Smooth muscle cell (in vitro differentiated cells): ENCODE measurements around the gene SMG6. TPM values are rescaled to one million over a fixed set of nuclear protein-coding genes. Genes with fewer than 3 reads are reported as not detected.
"Not testable (repeated sequence)": the region's sequence is repeated elsewhere in the genome, so short reads cannot be mapped to it uniquely, and the experiment has no call there.

Experiments
- DNase-seq: peaks from one replicate; lab custom pipeline; 2025; ENCODE audit not compliant: unreplicated experiment; lab: John Stamatoyannopoulos, UW
- H2AFZ ChIP-seq: fragments of 200-600 bp; sonication (generic); 2 replicates; pipeline ENCODE4 v1.6.0; 2016; ENCODE audit warnings: antibody characterized with exemption, low read depth, mild to moderate bottlenecking
- H3F3A ChIP-seq: fragments of 200-600 bp; sonication (generic); 2 replicates; pipeline ENCODE4 v1.6.0; 2017; ENCODE audit warnings: antibody characterized with exemption, low read depth
- H3K27ac ChIP-seq: fragments of 200-600 bp; sonication (generic); 2 replicates; pipeline ENCODE4 v1.5.1; 2016; ENCODE audit warnings: low read depth, mild to moderate bottlenecking
- H3K27me3 ChIP-seq: fragments of 200-600 bp; sonication (generic); 2 replicates; pipeline ENCODE4 v1.6.1; 2016; ENCODE audit warnings: low read depth, mild to moderate bottlenecking
- H3K36me3 ChIP-seq: fragments of 200-600 bp; sonication (generic); 2 replicates; pipeline ENCODE4 v1.5.1; 2016; ENCODE audit warnings: low read depth
- H3K4me1 ChIP-seq: fragments of 200-600 bp; sonication (generic); 2 replicates; pipeline ENCODE4 v1.5.1; 2016; ENCODE audit warnings: low read depth
- H3K4me2 ChIP-seq: fragments of 200-600 bp; sonication (generic); 2 replicates; pipeline ENCODE4 v1.6.0; 2016; ENCODE audit warnings: mild to moderate bottlenecking
- H3K4me3 ChIP-seq: fragments of 200-600 bp; sonication (generic); 2 replicates; pipeline ENCODE4 v1.5.1; 2016; ENCODE audit warnings: mild to moderate bottlenecking
- H3K79me2 ChIP-seq: fragments of 200-600 bp; sonication (generic); 2 replicates; pipeline ENCODE4 v1.6.0; 2016; ENCODE audit warnings: low read depth, mild to moderate bottlenecking
- H3K9ac ChIP-seq: fragments of 200-600 bp; sonication (generic); 2 replicates; pipeline ENCODE4 v1.6.0; 2016; ENCODE audit warnings: low read depth
- H3K9me3 ChIP-seq: fragments of 200-600 bp; sonication (generic); replicated peaks from 2 replicates; pipeline ENCODE4 v1.5.1; 2016; ENCODE audit warnings: low read depth
- H4K20me1 ChIP-seq: fragments of 200-600 bp; sonication (generic); 2 replicates; pipeline ENCODE4 v1.6.0; 2016; ENCODE audit warnings: low read depth
- WGBS: methylation state at CpG from one replicate; pipeline ENCODE4 v1.1.7; 2016; ENCODE audit warnings: low lambda C conversion rate; 5-methylcytosine and 5-hydroxymethylcytosine counted together
- polyA plus RNA-seq: library from polyadenylated mRNA; unstranded; fragments of >200 nt; fragmentation: Nextera tagmentation; extraction: Ambion mirVana; gene quantifications from 2 replicates; pipeline ENCODE4 v1.2.1, GENCODE V29; 2016
- total RNA-seq: library from RNA; depleted of rRNA; stranded (reverse); fragments of >200 nt; gene quantifications from 2 replicates; pipeline ENCODE4 v1.2.3, GENCODE V29; 2014
- TF ChIP-seq, protein P1 (sequence below): fragments of 200-600 bp; sonication (generic); IDR thresholded peaks from 2 replicates; pipeline ENCODE4 v1.5.1; 2017; ENCODE audit warnings: borderline replicate concordance, mild to moderate bottlenecking, antibody characterized with exemption; ENCODE audit not compliant: insufficient read depth, poor library complexity, severe bottlenecking

SMG6 gene
- total and polyA plus RNA-seq, 2 experiments from 2014 or later = 10.6 to 21.4 TPM

DNA sequence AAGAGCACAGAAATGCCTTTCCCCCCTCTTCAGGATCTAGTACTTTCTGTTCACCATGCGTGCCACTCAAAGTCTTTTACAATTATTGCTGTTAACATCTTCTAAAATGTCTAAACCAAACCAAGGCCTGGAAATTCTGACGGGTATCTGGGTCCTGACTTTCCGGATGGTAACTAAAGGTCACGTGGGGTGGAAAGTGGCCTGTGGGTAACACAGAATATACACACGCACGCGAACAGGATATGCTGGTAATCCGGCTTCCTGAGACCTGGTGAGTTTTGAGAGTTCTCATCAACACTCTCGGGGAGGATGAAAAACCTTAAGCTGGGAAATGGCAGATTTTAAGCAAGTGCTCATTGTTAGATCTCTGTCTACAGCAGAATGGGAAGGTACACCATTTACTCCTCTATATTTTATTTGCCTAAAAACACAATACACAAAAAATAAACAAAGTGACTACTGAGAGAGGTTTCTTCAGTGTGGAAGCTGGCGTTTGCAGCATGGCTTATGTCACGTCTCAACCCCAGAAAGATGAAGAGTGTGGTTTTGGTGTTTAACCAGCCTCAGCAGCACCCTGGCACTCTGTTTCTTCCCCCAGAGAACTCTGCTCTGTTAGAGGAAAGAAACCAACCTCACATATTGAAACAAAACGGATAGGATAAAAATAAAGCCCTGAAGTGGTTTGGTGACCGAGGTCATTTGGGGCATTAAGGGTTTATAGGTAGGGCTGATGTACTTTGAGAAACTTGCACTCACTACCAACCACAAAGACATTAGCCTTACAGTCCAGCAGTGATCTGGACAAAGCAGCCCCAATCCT is 37.3 kb downstream of the SMG6 start:
- Histone ChIP-seq H3K27me3 (no peaks in the 10 kb centered on the region), H4K20me1 (peaks cover 53% of the 10 kb centered on the region), H2AFZ (no peak overlapping the region), H3F3A (no peaks in the 10 kb centered on the region), H3K36me3 (peaks cover 3% of the 10 kb centered on the region), H3K9me3 (no peaks in the 10 kb centered on the region), H3K79me2 (peaks cover 8% of the 10 kb centered on the region), H3K4me3 (no peak overlapping the region), H3K9ac (no peak overlapping the region), H3K4me2 (no peak overlapping the region), H3K4me1 (no peaks in the 10 kb centered on the region), H3K27ac (no peak overlapping the region)
- DNase-seq = no peak
- WGBS = 81% methylated on average over 13 of the region's 13 CpGs
- TF ChIP-seq, protein P1, sequence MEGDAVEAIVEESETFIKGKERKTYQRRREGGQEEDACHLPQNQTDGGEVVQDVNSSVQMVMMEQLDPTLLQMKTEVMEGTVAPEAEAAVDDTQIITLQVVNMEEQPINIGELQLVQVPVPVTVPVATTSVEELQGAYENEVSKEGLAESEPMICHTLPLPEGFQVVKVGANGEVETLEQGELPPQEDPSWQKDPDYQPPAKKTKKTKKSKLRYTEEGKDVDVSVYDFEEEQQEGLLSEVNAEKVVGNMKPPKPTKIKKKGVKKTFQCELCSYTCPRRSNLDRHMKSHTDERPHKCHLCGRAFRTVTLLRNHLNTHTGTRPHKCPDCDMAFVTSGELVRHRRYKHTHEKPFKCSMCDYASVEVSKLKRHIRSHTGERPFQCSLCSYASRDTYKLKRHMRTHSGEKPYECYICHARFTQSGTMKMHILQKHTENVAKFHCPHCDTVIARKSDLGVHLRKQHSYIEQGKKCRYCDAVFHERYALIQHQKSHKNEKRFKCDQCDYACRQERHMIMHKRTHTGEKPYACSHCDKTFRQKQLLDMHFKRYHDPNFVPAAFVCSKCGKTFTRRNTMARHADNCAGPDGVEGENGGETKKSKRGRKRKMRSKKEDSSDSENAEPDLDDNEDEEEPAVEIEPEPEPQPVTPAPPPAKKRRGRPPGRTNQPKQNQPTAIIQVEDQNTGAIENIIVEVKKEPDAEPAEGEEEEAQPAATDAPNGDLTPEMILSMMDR = no peak

DNA sequence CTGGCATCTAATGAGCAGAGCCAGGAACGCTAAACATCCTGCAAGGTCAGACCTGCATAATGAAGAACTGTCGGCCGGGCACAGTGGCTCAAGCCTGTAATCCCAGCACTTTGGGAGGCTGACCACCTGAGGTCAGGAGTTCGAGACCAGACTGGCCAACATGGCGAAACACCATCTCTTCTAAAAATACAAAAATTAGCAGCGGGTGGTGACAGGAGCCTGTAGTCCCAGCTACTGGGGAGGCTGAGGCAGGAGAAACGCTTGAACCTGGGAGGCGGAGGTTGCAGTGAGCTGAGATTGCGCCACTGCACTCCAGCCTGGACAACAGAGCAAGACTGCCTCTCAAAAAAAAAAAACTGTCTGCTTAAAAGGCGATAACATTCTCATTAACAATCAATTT is 38.4 kb downstream of the SMG6 start:
- not testable (repeated sequence) for H3K4me2 ChIP-seq, H3K9ac ChIP-seq, H3F3A ChIP-seq, H3K27me3 ChIP-seq, H3K4me1 ChIP-seq, H3K4me3 ChIP-seq, H3K9me3 ChIP-seq, H3K27ac ChIP-seq, DNase-seq, H3K36me3 ChIP-seq, H2AFZ ChIP-seq
- Histone ChIP-seq H4K20me1 (peaks cover 54% of the 10 kb centered on the region), H3K79me2 (peaks cover 13% of the 10 kb centered on the region)
- WGBS = 97% methylated on average over 10 of the region's 10 CpGs

DNA sequence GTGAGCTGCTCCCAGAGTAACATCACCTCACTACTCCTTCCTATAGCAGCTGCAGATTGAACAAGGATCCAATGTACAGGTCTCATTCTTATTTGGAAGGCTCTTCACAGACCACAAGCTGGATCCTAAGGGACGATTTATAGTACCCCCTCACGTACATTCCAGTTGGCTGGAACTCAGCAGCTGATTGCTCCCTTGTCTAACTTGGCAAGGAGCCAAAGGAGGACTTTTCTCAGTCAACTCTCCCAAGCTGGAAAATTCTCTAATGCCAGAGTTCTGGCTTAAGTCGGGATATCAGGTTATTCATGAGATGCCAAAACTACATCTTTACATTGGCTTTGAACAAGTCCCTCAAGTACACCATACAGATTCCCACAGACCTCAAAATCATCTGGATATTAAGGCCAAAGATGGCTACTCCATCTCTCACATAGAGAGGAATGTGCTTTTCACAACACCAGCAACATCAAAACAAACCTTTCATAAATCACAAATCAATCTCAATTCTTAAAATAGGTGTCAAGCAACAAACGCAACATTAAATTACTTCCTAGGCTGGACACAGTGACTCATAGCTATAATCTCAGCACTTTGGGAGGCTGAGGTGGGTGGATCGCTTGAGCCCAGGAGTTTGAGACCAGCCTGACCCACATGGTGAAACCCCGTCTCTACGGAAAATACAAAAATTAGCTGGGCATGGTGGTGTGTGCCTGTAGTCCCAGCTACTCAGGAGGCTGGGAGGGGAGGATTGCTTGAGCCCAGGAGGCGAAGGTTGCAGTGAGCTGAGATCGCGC is 39.3 kb downstream of the SMG6 start:
- H3F3A ChIP-seq = peaks cover 6% of the 10 kb centered on the region
- H3K4me3 ChIP-seq = no peak overlapping the region
- H3K27ac ChIP-seq = no peak overlapping the region
- peaks cover 14% of the 10 kb centered on the region for H3K79me2 ChIP-seq
- 68% methylated on average over 10 of the region's 10 CpGs for WGBS
- DNase-seq = no peak
- peaks cover 3% of the 10 kb centered on the region for H3K36me3 ChIP-seq
- H3K9me3 ChIP-seq = no peaks in the 10 kb centered on the region
- H3K9ac ChIP-seq = no peak overlapping the region
- H4K20me1 ChIP-seq = peaks cover 63% of the 10 kb centered on the region
- no peak overlapping the region for H2AFZ ChIP-seq
- no peaks in the 10 kb centered on the region for H3K4me1 ChIP-seq
- no peak overlapping the region for H3K4me2 ChIP-seq
- no peaks in the 10 kb centered on the region for H3K27me3 ChIP-seq
- TF ChIP-seq, protein P1 = no peak

DNA sequence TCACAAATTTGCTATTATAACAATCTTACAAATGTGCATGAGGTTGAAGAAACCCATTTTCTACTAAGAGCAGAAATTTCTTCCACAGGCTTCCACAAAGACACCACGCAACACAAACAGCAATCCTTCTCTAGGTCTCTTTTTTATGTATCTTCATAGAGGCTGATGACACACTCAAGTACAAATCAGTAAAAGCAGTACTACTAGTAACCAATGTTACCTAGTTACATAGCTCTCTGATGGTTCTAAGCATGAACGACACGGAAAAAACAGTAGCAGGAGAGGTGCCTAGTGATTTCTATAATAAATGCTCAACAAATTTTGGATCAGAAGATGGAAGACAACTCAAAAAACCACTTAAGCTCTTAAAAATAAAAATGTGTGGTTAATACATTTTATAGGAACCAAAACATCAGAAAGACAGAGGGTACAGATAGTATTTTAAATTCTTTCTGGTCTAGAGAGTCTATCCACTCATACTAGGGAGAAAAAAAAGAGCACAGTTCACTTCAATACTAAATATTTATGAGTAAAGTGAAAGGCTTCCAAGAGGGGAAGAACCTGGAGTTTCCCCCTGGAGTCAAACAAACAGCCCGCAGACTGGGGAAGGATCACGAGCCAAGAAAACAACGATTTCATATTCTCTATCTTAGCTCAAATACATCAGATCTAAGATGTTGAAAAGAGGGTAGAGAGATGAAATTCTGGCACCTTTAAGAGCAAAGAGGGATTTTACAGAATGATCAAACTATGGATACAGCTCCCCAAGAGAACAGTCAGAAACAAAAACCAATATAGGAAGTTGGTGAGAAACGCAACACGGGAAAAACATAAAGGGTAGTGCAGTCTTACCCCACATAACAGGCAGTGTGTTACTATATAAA is 40.2 kb downstream of the SMG6 start:
- H4K20me1 ChIP-seq = peaks cover 69% of the 10 kb centered on the region
- DNase-seq = no peak
- no peak overlapping the region for H3K4me3 ChIP-seq
- H3K9me3 ChIP-seq = no peaks in the 10 kb centered on the region
- WGBS = 96% methylated on average over 8 of the region's 8 CpGs
- H3K4me2 ChIP-seq = no peak overlapping the region
- no peak overlapping the region for H3K27ac ChIP-seq
- H3F3A ChIP-seq = peaks cover 6% of the 10 kb centered on the region
- TF ChIP-seq, protein P1 = no peak
- H3K79me2 ChIP-seq = peaks cover 23% of the 10 kb centered on the region
- H3K4me1 ChIP-seq = no peaks in the 10 kb centered on the region
- H2AFZ ChIP-seq = no peak overlapping the region
- H3K27me3 ChIP-seq = no peaks in the 10 kb centered on the region
- no peak overlapping the region for H3K9ac ChIP-seq
- peaks cover 3% of the 10 kb centered on the region for H3K36me3 ChIP-seq
